ENCODE results near the gene GALNT15.

GRCh38 chr3:16183601-16184270, 9.3 kb downstream of the GALNT15 start:
- TF ChIP-seq CTCF (IDR thresholded peaks at IDR 0.05): no peak
- TF ChIP-seq POLR2A (IDR thresholded peaks at IDR 0.05): no peak

Data from breast epithelium (tissue), 3 donors.